ENCODE data around the gene GUCA2A. TPM values are rescaled to one million over a fixed set of nuclear protein-coding genes. Genes with fewer than 3 reads are reported as not detected.

The GUCA2A gene
- total and polyA plus RNA-seq, 2 of the 4 experiments (the other 2 are of a cell fraction), result not detected

DNA sequence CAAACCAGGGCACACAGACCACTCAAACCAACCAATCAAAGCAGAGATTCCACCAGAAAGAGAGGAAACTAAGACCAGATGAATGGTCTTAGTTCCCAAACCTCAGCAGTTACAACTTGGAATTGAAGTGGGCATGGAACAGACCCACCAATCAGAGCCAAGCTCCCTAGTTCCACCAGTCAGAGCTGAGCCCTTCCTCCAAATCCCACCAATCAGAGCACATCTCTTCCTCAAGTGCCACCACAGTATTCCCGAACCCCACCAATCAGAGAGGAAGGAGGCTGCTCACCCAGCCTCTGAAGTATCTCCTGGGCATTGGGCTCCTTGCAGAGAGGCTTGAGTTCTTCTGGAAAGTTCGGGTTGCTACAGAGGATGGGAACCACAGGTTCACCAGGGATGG is 1.4 kb downstream of the GUCA2A start:
- Histone ChIP-seq H3K56ac (ENCODE audit: extremely low read depth, insufficient read depth, low read length) (no peak overlapping the region), H3K14ac (replicated peaks; ENCODE audit: low read depth, low read length) (no peak overlapping the region), H3K9ac (ENCODE audit: low read depth, low read length) (no peak overlapping the region), H3K4me1 (ENCODE audit: control insufficient read depth, insufficient read depth, low read length) (peaks cover 3% of the 10 kb centered on the region; the same call in 1 of the 2 replicates), H2BK20ac (ENCODE audit: low read depth, low read length) (no peak overlapping the region), H3K4ac (ENCODE audit: low read depth, low read length) (no peak overlapping the region), H4K8ac (ENCODE audit: low read depth in 2 of 2, low read length in 2 of 2) (no peak overlapping the region), H3K79me1 (ENCODE audit: low read depth in 1 of 2, low read length in 2 of 2) (no peaks in the 10 kb centered on the region), H3K4me2 (ENCODE audit: low read depth, low read length) (no peak overlapping the region), H2AK5ac (ENCODE audit: low read depth, low read length) (no peak overlapping the region), H3K9me1 (ENCODE audit: insufficient read depth, low read length) (peaks cover 3% of the 10 kb centered on the region; the same call in 1 of the 2 replicates), H2BK15ac (ENCODE audit: low read depth, low read length) (no peak overlapping the region), H3K9me3 (ENCODE audit: control insufficient read depth, insufficient read depth, low read length) (peaks cover 5% of the 10 kb centered on the region), H2AK9ac (replicated peaks; ENCODE audit: low read depth, low read length, poor library complexity) (no peak overlapping the region), H2BK120ac (ENCODE audit: low read depth, low read length) (no peak overlapping the region), H3K23ac (ENCODE audit: low read depth, low read length) (no peak overlapping the region), H4K5ac (ENCODE audit: low read depth, low read length) (no peak overlapping the region), H2AFZ (replicated peaks; ENCODE audit: low read length, poor library complexity) (peak overlapping the region; percentile 37), H3K4me3 (ENCODE audit: insufficient read depth, low read depth, low read length) (no peak overlapping the region), H3K18ac (ENCODE audit: low read depth, low read length) (no peak overlapping the region), H4K91ac (ENCODE audit: insufficient read depth, low read depth, low read length) (no peak overlapping the region), H3K27ac (ENCODE audit: insufficient read depth, low read length) (no peak overlapping the region), H3K36me3 (ENCODE audit: control insufficient read depth, insufficient read depth, low read length) (no peaks in the 10 kb centered on the region), H2BK5ac (ENCODE audit: low read depth, low read length, poor library complexity, severe bottlenecking) (no peak overlapping the region), H3K27me3 (ENCODE audit: control insufficient read depth, insufficient read depth, low read length) (peaks cover 5% of the 10 kb centered on the region), H4K20me1 (ENCODE audit: insufficient read depth, low read length) (no peaks in the 10 kb centered on the region)
- in situ Hi-C loops (cut with MboI; ENCODE audit: low sequenced_read_pairs) (no loop called here), intact Hi-C loops (cut with micrococcal nuclease) (no loop called here), dilution Hi-C loops (cut with HindIII; ENCODE audit: low sequenced_read_pairs, unreplicated experiment) (no loop called here)
- DNase-seq (no peak), ATAC-seq (ENCODE audit: low read depth) (no peak)
- ChIA-PET CTCF (no interaction called here), POLR2A (ENCODE audit: unreplicated experiment) (no interaction called here)
- no TSS peak for BruUV-seq (replicated peaks)
- no peak for TF ChIP-seq MXI1 (IDR thresholded peaks at IDR 0.05; ENCODE audit: borderline replicate concordance, low read depth, low read length)
- no peak for TF ChIP-seq MAFK (IDR thresholded peaks at IDR 0.05; ENCODE audit: low read depth, low read length)
- TF ChIP-seq NFE2L2 (IDR thresholded peaks at IDR 0.05; ENCODE audit: low read depth, low read length), result no peak
- no peak for TF ChIP-seq CHD1 (IDR thresholded peaks at IDR 0.05; ENCODE audit: low read depth, low read length)
- TF ChIP-seq RFX5 (IDR thresholded peaks at IDR 0.05; ENCODE audit: low read depth, low read length), result no peak
- no peak for TF ChIP-seq RAD21 (IDR thresholded peaks at IDR 0.05; ENCODE audit: low read length)
- TF ChIP-seq MAZ (IDR thresholded peaks at IDR 0.05; ENCODE audit: borderline replicate concordance, low read depth, low read length), result no peak
- TF ChIP-seq FOS (IDR thresholded peaks at IDR 0.05; ENCODE audit: low read depth, low read length), result no peak
- TF ChIP-seq, protein P1, sequence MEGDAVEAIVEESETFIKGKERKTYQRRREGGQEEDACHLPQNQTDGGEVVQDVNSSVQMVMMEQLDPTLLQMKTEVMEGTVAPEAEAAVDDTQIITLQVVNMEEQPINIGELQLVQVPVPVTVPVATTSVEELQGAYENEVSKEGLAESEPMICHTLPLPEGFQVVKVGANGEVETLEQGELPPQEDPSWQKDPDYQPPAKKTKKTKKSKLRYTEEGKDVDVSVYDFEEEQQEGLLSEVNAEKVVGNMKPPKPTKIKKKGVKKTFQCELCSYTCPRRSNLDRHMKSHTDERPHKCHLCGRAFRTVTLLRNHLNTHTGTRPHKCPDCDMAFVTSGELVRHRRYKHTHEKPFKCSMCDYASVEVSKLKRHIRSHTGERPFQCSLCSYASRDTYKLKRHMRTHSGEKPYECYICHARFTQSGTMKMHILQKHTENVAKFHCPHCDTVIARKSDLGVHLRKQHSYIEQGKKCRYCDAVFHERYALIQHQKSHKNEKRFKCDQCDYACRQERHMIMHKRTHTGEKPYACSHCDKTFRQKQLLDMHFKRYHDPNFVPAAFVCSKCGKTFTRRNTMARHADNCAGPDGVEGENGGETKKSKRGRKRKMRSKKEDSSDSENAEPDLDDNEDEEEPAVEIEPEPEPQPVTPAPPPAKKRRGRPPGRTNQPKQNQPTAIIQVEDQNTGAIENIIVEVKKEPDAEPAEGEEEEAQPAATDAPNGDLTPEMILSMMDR (conservative IDR thresholded peaks at IDR 0.05; ENCODE audit: low read depth, low read length), result no peak
- no peak for TF ChIP-seq POLR2A (IDR thresholded peaks at IDR 0.05; ENCODE audit: low read depth, low read length)
- TF ChIP-seq, protein P2, sequence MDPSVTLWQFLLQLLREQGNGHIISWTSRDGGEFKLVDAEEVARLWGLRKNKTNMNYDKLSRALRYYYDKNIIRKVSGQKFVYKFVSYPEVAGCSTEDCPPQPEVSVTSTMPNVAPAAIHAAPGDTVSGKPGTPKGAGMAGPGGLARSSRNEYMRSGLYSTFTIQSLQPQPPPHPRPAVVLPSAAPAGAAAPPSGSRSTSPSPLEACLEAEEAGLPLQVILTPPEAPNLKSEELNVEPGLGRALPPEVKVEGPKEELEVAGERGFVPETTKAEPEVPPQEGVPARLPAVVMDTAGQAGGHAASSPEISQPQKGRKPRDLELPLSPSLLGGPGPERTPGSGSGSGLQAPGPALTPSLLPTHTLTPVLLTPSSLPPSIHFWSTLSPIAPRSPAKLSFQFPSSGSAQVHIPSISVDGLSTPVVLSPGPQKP (IDR thresholded peaks at IDR 0.05; ENCODE audit: borderline replicate concordance, low read depth, low read length), result no peak
- no peak for TF ChIP-seq SMC3 (IDR thresholded peaks at IDR 0.05; ENCODE audit: low read depth, low read length)
- no peak for TF ChIP-seq CEBPB (IDR thresholded peaks at IDR 0.05; ENCODE audit: low read depth, low read length)
- TF ChIP-seq, protein P3, sequence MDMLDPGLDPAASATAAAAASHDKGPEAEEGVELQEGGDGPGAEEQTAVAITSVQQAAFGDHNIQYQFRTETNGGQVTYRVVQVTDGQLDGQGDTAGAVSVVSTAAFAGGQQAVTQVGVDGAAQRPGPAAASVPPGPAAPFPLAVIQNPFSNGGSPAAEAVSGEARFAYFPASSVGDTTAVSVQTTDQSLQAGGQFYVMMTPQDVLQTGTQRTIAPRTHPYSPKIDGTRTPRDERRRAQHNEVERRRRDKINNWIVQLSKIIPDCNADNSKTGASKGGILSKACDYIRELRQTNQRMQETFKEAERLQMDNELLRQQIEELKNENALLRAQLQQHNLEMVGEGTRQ (IDR thresholded peaks at IDR 0.05; ENCODE audit: low read depth, low read length), result no peak
- no peak for TF ChIP-seq RCOR1 (IDR thresholded peaks at IDR 0.05; ENCODE audit: insufficient replicate concordance, low read length)
- TF ChIP-seq BHLHE40 (IDR thresholded peaks at IDR 0.05; ENCODE audit: low read depth, low read length), result no peak
- no CpG with 5 or more reads among the region's 2 CpGs for WGBS, 2 experiments (ENCODE audit: extremely low coverage in 2 of 2, insufficient read length in 1 of 2)

Measured in IMR-90 (cell line).